Medulla oblongata (tissue), 1 donor: ENCODE results near the gene GNAI3.

ENCODE experiments used
- DNase-seq: peaks from one replicate; pipeline ENCODE4 v3.0.0-alpha.2; 2015; ENCODE audit errors: extremely low spot score

Gene GNAI3

DNA sequence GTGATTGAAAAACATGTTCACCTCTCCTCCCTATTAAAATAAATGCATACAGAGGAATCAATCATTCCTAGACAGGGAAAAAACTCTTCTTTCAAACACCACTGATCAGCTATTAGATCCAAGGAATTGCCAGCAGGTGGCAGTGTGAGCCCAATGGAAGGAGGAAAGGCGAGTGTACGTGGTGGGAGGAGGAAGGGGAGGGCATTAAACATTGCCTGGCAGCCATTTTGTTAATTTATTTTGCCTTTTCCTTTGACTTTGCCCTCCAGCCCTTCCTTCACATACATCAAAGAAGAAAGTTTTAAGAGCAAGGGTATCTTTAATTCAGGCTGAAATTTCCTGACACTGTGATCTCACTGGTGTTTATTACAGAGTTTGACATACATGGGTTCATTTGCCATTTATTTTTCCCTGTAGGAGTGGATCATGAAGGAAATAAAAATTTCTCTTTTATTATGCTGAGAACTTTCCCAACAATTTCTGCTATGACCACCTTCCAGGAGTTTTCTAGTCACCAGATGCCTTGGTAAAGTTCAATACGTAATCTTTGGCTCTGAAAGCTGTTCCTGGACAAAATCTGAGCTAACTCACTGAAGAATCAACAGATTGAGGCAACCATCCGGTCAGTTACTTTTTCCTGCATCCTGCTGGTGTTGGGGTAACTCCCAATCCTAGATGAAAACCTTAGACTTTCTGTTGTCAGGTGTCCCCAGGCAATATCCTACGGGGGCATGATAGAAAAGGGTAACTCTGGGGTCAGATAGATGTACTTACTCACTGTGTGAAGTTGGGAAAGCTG lies 1.9 kb upstream of the GNAI3 start:
- peak; percentile 98 for DNase-seq

DNA sequence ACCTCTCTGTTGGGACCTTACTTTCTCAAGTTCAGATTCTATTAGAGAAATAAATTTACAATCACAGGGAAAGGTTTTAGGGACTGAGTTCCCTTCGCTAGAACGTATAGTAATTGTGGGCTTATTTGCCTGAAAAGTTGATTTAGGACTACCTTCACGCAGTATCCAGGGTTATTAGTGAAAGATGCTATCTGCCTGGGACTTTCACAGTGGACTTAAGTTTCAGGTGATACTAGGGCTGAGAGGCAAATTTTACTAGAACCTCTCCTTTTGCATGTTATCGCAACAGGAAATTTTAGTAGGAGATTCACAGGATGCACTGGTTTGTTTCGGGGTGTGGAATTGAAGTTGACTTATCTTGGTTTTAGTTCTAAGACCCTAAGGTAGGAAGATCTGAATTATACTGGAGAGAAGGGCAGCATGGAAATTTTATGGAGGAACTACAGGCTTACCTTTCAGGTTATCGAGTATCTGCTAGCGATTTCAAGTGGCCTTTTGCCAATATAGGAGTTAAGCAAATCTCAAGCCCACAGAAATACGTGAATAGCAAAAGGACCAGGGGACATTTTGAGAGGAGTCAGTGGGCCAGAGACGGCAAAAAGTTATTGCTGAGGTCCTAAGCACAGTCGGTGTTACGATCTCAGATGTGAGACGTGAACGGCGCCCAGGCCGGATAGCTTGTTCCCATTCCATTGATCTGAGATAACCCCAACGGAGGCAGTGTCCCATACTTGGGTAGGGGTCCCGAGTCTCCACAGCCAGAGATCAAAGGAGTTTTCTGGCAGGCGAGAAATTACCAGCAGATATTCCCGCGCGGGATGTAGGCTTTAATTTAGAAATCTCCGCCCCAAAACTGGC lies 723 bp upstream of the GNAI3 start:
- DNase-seq: peak; percentile 40

- DNase-seq: no peak
Measured at GRCh38 chr1:109556563-109556962, 8.1 kb downstream of the GNAI3 start.

DNA sequence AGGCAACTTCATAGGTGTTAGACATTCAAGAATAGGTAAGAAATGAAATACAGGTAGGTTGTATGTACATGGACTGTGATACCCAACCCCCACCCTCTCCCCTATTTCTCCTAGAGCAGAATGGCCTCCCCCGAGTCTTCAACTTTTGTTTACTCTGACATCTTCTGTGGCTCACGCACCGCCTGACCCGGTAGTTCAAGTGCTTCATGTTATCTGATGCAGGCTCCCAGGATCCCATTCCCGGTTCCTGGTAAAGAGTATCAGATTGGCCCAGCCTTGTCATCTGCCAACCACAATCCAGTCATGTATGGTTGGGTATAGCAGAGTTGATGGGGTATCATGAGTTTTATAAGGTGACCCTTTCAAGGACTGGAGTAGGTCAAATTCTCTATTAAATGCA lies 9.1 kb downstream of the GNAI3 start:
- DNase-seq: no peak

DNA sequence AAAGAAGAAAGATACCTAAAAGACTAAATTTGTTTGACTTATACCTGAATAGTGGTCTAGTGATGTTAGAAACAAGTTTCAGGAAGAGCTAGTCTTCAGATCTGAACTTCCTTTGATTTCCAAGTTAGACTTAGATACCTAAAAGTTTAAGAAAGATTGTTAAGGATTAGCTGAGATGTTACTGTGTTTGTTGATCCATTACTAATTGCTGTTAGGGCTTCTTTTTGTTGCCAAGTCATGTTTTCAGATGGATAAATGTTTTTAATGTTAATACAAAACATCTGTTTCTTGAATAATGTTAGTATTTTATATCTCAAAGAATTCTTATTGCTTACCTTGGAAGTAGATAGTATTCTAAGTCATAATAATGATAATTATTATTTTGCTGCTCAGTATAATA lies 11.6 kb downstream of the GNAI3 start:
- no peak for DNase-seq

DNA sequence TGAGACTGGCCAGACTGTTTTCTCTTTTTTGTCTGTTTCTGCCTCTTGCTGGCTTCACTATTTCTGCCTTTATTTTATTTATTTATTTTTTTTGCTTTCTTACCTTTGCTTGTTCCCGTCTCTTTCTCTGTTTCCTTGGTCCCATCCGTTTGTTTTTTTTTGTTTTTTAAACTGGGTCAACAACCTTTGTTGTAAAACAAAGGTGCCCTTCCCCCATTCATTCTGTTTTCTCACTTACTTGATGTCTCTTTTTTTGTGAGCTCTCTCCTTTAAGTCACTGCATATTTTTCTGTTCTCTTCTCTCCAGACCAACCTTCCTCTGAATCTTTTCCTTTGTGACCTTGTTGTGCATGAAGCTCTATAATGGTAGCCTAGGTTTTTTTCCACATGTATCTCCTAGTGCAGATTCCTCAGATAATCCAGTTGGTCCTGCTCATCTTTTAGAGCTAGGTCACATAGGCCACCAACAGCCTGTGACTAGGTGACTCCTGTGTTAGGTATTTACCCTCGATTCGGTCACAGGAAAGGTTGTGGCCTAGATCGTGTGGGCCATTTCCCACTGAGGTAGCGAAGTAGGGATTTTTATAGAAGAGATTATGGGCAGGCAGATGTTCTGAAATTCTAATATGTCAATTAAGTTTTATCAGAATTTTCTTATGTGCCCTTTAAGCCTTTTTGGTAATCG lies 15.9 kb downstream of the GNAI3 start:
- no peak for DNase-seq

GRCh38 chr1:109565241-109565640 lies 16.8 kb downstream of the GNAI3 start:
- no peak for DNase-seq

DNA sequence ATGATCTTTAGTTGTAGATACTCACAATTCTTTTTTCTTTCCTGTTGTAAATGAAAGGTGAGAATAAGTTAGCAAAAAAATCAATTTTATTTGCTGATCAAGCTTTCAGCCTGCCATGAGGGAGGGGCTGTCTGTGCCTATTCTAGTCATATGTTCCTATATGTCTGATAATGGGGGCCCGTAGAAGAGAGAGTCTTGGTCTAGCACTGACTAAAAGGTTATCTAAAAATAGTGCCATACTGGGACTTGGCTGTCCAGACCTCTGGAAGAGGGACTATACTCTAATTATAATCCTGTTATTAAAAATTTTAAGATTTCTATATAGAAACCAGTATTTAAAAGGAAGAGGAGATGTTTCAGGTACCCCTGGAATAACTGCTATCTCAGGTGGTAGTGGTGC lies 18.6 kb downstream of the GNAI3 start:
- no peak for DNase-seq

- no peak for DNase-seq
Measured at GRCh38 chr1:109567877-109568672, 19.7 kb downstream of the GNAI3 start.

DNA sequence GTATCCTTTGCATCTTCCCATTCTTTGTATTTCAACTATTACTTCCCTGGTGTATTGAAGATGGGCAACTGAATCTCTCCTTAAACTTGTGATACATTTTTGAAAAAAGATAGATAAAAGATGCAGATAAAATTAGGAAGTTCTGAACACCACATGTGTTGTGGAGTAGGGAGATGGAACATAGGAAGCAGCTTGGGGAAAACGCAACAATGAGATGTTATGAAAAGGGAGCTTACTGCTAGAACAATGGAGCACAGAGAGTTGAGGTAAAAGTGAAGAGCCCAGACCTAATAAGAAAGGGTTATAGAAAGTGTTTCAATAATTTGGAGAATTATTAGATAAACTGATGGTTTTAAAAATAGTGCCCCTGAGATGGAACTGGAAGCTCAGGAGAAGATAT lies 20.9 kb downstream of the GNAI3 start:
- DNase-seq: peak; percentile 27

DNA sequence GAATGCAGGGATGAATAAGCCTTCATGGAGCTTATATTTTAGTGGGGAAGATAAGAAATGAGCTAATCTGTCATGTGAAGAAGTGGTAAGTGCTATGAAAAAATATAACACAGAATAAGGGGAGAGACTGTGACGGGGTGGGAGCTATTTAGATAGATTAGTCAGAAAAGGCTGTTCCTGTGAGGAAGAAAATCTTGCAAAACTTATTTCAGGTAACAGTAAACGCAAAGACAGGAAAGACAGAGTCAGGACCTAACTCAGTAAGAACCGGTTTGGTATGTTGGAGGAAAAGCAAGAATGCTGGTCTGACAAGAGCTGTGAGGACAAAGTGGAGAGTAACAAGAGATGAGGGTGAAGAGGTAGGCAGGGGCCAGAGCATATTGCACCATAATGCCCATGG lies 22.0 kb downstream of the GNAI3 start:
- no peak for DNase-seq

- DNase-seq: peak; percentile 37
Measured at GRCh38 chr1:109573785-109574184, 25.4 kb downstream of the GNAI3 start.

DNA sequence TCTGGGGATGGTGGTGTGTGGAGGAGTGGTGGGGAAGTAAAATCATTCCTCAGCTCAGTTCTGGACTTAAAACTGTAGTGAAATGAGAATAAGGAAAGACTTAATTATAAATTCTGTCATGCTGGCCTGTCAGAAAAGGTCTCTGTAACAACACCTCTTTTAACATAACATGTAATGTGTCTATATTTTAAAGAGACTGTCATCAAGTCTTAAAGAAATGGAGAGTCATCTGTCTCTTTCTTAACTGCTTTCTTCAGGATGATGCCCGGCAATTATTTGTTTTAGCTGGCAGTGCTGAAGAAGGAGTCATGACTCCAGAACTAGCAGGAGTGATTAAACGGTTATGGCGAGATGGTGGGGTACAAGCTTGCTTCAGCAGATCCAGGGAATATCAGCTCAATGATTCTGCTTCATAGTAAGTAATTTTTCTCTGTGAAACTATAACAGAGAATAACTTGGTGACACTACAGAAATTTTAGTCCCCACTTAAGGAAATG lies 30.6 kb downstream of the GNAI3 start:
- no peak for DNase-seq

DNA sequence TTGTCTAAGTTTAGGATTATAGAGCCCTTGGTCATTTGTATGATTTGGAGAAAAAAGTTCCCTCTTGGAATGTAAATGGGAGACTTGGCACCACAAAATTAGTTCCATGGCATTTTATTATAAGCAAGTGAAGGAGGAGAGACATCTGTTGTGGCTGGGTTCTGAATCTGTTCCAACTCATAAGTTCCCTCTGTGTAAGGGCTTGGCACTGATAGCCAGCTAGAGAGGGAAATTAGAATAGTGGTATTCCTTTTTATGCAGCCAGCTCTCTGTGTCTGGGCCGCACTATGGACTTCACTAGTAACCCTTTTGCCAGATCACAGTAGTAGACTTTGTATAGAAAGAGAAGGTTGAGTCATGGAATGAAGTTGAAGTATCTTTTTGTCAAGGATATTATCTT lies 31.1 kb downstream of the GNAI3 start:
- DNase-seq: peak; percentile 38

DNA sequence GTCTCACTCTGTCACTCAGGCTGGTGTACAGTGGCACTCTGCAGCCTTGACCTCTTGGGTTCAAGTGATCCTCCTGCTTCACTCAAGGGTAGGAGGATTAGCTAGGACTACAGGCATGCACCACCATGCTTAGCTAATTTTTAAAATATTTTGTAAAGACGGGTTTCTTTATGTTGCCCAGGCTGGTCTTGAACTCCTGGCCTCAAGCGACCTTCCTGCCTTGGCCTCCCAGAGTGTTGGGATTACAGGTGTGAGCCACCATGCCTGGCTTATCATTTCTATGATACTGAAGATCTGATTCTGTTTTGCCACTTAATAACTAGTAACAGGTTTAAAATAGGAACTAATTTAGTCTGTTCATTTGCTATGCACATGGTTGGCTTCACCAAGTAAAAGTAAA lies 33.6 kb downstream of the GNAI3 start:
- DNase-seq: no peak

GRCh38 chr1:109584766-109585165 lies 36.4 kb downstream of the GNAI3 start:
- DNase-seq: no peak

- DNase-seq: no peak
Measured at GRCh38 chr1:109586055-109586454, 37.6 kb downstream of the GNAI3 start.

GRCh38 chr1:109589177-109589576 lies 40.8 kb downstream of the GNAI3 start:
- DNase-seq: no peak

DNA sequence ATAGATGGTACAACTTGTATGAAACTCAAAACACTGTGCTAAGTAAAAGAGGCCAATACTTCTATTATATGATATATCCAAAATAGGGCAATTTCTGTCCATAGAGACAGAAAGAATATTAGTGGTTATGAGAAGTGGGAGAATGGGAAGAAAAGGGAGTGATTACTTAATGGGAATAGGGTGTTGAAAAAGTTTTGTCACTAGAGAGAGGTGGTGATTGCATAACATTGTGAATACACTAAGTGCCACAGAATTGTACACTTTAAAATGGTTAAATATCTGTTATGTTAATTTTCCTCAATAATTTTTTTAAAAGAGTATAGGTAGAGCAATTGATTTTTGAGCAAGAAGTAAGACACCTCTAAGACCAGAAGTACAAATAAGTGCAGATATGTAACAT lies 41.3 kb downstream of the GNAI3 start:
- DNase-seq: no peak

- no peak for DNase-seq
Measured at GRCh38 chr1:109592916-109593315, 44.5 kb downstream of the GNAI3 start.

DNA sequence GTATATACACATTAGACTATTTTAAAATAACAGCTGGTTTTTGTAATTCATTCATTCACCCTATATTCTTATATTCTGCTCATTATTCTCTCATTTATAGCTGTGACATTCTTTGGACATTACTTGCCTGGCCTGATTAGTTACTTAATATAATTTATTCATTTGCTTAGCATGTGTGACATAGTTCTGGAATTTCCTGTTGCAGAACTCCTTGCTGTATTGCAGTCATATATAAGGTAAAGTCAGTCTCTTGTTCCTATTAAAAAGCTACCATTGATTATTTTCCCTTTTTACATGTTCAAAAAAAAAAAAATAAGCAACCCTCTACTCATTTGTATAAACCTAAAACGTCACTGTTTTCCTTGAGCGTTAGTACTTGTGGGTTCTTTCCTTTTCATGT lies 47.1 kb downstream of the GNAI3 start:
- no peak for DNase-seq

GRCh38 chr1:109598156-109598555 lies 49.7 kb downstream of the GNAI3 start:
- no peak for DNase-seq
